ENCODE data around the gene NBPF15.
A peak's percentile ranks its signal among the peaks of the same experiment; 100 is the strongest.
"Not testable (repeated sequence)": the region's sequence is repeated elsewhere in the genome, so short reads cannot be mapped to it uniquely, and the experiment has no call there.

Gene NBPF15

GRCh38 chr1:144461136-144461759 lies at the start of gene NBPF15:
NBPF15 (minus strand) TSS chr1:144461669; CDS start chr1:144440003, 21,666 bp downstream.
- ATAC-seq = peak; percentile 98

GRCh38 chr1:144496429-144496828 lies 35.0 kb upstream of the NBPF15 start:
- ATAC-seq = not testable (repeated sequence)

- ATAC-seq = not testable (repeated sequence)
Observed at GRCh38 chr1:144494130-144494529, 32.7 kb upstream of the NBPF15 start.

- ATAC-seq = not testable (repeated sequence)
Observed at GRCh38 chr1:144490394-144490793, 28.9 kb upstream of the NBPF15 start.

GRCh38 chr1:144487002-144487401 lies 25.5 kb upstream of the NBPF15 start:
- ATAC-seq = not testable (repeated sequence)

- ATAC-seq = not testable (repeated sequence)
Observed at GRCh38 chr1:144485048-144485993, 23.9 kb upstream of the NBPF15 start.

- ATAC-seq = not testable (repeated sequence)
Observed at GRCh38 chr1:144473897-144474296, 12.4 kb upstream of the NBPF15 start.

- not testable (repeated sequence) for ATAC-seq
Observed at GRCh38 chr1:144471434-144471833, 10.0 kb upstream of the NBPF15 start.

- ATAC-seq = peak in 1 of 2 donors; percentile 15
Observed at GRCh38 chr1:144461778-144462177, 309 bp upstream of the NBPF15 start.

- ATAC-seq = peak; percentile 48 to 71
Observed at GRCh38 chr1:144460686-144461085, 783 bp downstream of the NBPF15 start.

GRCh38 chr1:144442402-144442801 lies 19.1 kb downstream of the NBPF15 start:
- not testable (repeated sequence) for ATAC-seq

- not testable (repeated sequence) for ATAC-seq
Observed at GRCh38 chr1:144439737-144440136, 21.7 kb downstream of the NBPF15 start.

GRCh38 chr1:144418891-144419694 lies 42.4 kb downstream of the NBPF15 start:
- not testable (repeated sequence) for ATAC-seq

GRCh38 chr1:144413404-144414118 lies 47.9 kb downstream of the NBPF15 start:
- peak; percentile 0 to 1 for ATAC-seq

GRCh38 chr1:144412491-144413403 lies 48.7 kb downstream of the NBPF15 start:
- ATAC-seq = peak; percentile 82 to 85

- peak; percentile 30 to 37 for ATAC-seq
Observed at GRCh38 chr1:144412068-144412471, 49.4 kb downstream of the NBPF15 start.

- peak; percentile 73 to 94 for ATAC-seq
Observed at GRCh38 chr1:144402807-144403206, 58.7 kb downstream of the NBPF15 start.

GRCh38 chr1:144371651-144372050 lies 89.8 kb downstream of the NBPF15 start:
- ATAC-seq = not testable (repeated sequence)
